Lung (tissue), 12 donors: ENCODE measurements around the gene ATP10A. TPM values are rescaled to one million over a fixed set of nuclear protein-coding genes. Genes with fewer than 3 reads are reported as not detected.

Experiments
- ATAC-seq: fragments of 200-7000 bp; cut with Tn5 transposase; one replicate; pipeline ENCODE4 v1.9.1; 2020; ENCODE audit warnings: moderate number of reproducible peaks; ENCODE audit not compliant: insufficient read depth, low FRiP score
- DNase-seq, 3 donors: peaks; one replicate each; pipeline ENCODE4 v3.0.0-alpha.2; 2013 to 2017
- H3K27ac ChIP-seq, 2 donors: one replicate each; pipeline ENCODE4 v1.5.1; 2013; ENCODE audit warnings: mild to moderate bottlenecking in 2 of 2, moderate library complexity in 2 of 2, control low read depth in 1 of 2, inconsistent platforms in 1 of 2, low read depth in 1 of 2, low read length in 1 of 2
- H3K27me3 ChIP-seq, 3 donors: one replicate each; pipeline ENCODE4 v1.5.1; 2013; ENCODE audit warnings: low read length in 2 of 3; ENCODE audit not compliant: control insufficient read depth in 3 of 3, insufficient read depth in 3 of 3
- H3K36me3 ChIP-seq, 4 donors: one replicate each; pipeline ENCODE4 v1.5.1; 2013; ENCODE audit warnings: low read length in 4 of 4, mild to moderate bottlenecking in 1 of 4, moderate library complexity in 1 of 4; ENCODE audit not compliant: control insufficient read depth in 4 of 4, insufficient read depth in 4 of 4
- H3K4me1 ChIP-seq, 5 donors: one replicate each; pipeline ENCODE4 v1.5.1; 2013; ENCODE audit warnings: low read length in 5 of 5, mild to moderate bottlenecking in 2 of 5, moderate library complexity in 1 of 5; ENCODE audit not compliant: control insufficient read depth in 5 of 5, insufficient read depth in 5 of 5
- H3K4me3 ChIP-seq: one replicate; pipeline ENCODE4 v1.5.1; 2013; ENCODE audit warnings: mild to moderate bottlenecking, control low read depth, moderate library complexity
- H3K9ac ChIP-seq, 2 donors: one replicate each; pipeline ENCODE4 v1.5.1; 2013; ENCODE audit warnings: low read length in 2 of 2, control low read depth in 1 of 2; ENCODE audit not compliant: insufficient read depth in 1 of 2
- H3K9me3 ChIP-seq, 4 donors: one replicate each; pipeline ENCODE4 v1.5.1; 2013; ENCODE audit warnings: low read length in 3 of 4, mild to moderate bottlenecking in 1 of 4, moderate library complexity in 1 of 4; ENCODE audit not compliant: control insufficient read depth in 4 of 4, insufficient read depth in 3 of 4
- CTCF ChIP-seq: IDR thresholded peaks from 2 replicates; pipeline ENCODE4 v1.5.1; 2012; ENCODE audit warnings: mild to moderate bottlenecking; ENCODE audit errors: control extremely low read depth, extremely low read depth
- WGBS, 2 donors: extraction: QIAGEN DNeasy Blood & Tissue Kit; methylation state at CpG; one replicate each; pipeline ENCODE4 v1.1.7; 2013; 5-methylcytosine and 5-hydroxymethylcytosine counted together
- polyA plus RNA-seq, 2 donors: library from polyadenylated mRNA; stranded (reverse); fragments of 200-250 nt; gene quantifications; one replicate each; pipeline ENCODE4 v1.2.1, GENCODE V29; 2013
- total RNA-seq, 2 donors: library from RNA; depleted of rRNA in 1 of 2; stranded (reverse); fragments of >200 nt in 1 of 2; gene quantifications; one replicate each; pipeline ENCODE4 v1.2.1, GENCODE V29; 2014 to 2021
- donor health status: control.
- donor health status: control.
- donor health status: Bipolar disorder and iron deficiency.
- donor health status: healthy.
- donor health status: DM: yes; HTN: yes; CAD: no.

Gene ATP10A
- total and polyA plus RNA-seq, 4 donors: 4.5 to 33.7 (median 6.2) TPM

GRCh38 chr15:25824618-25825017 lies 38.5 kb downstream of the ATP10A start:
- H3K36me3 ChIP-seq: no peaks in the 10 kb centered on the region
- H3K4me1 ChIP-seq: no peaks in the 10 kb centered on the region
- no peak for ATAC-seq
- no peaks in the 10 kb centered on the region for H3K27me3 ChIP-seq
- no peak for TF ChIP-seq CTCF
- no peak overlapping the region for H3K9ac ChIP-seq
- no peak overlapping the region for H3K4me3 ChIP-seq
- peaks cover 0 to 4% (median 1%) of the 10 kb centered on the region in 4 donors for H3K9me3 ChIP-seq
- H3K27ac ChIP-seq: no peak overlapping the region
- 73 to 74% methylated on average over 6 of the region's 6 CpGs for WGBS, 2 donors
- DNase-seq: no peak

- ATAC-seq: no peak
- no peak for TF ChIP-seq CTCF
- no peak overlapping the region for H3K9ac ChIP-seq
- H3K9me3 ChIP-seq: peaks cover 0 to 3% (median 0%) of the 10 kb centered on the region in 4 donors
- no peaks in the 10 kb centered on the region for H3K27me3 ChIP-seq
- DNase-seq: no peak
- WGBS, 2 donors: 80 to 83% methylated on average over 3 of the region's 3 CpGs
- H3K27ac ChIP-seq: no peak overlapping the region
- H3K4me1 ChIP-seq: peaks cover 0 to 4% (median 0%) of the 10 kb centered on the region in 5 donors
- no peaks in the 10 kb centered on the region for H3K36me3 ChIP-seq
- no peak overlapping the region for H3K4me3 ChIP-seq
Observed at GRCh38 chr15:25812845-25813244, 50.3 kb downstream of the ATP10A start.

GRCh38 chr15:25812073-25812472 lies 51.1 kb downstream of the ATP10A start:
- Histone ChIP-seq H3K36me3 (no peaks in the 10 kb centered on the region), H3K27me3 (no peaks in the 10 kb centered on the region), H3K9ac (no peak overlapping the region), H3K4me1 (peaks cover 0 to 4% (median 0%) of the 10 kb centered on the region in 5 donors), H3K4me3 (no peak overlapping the region), H3K9me3 (peaks cover 0 to 3% (median 0%) of the 10 kb centered on the region in 4 donors), H3K27ac (no peak overlapping the region)
- WGBS, 2 donors: 86 to 88% methylated on average over 4 of the region's 4 CpGs
- DNase-seq (no peak), ATAC-seq (no peak)
- TF ChIP-seq CTCF: no peak

GRCh38 chr15:25811481-25811906 lies 51.6 kb downstream of the ATP10A start:
- no peaks in the 10 kb centered on the region for H3K36me3 ChIP-seq
- no peaks in the 10 kb centered on the region for H3K27me3 ChIP-seq
- no peak for TF ChIP-seq CTCF
- no peak for ATAC-seq
- no peak overlapping the region for H3K4me3 ChIP-seq
- DNase-seq: no peak
- no peak overlapping the region for H3K9ac ChIP-seq
- peaks cover 0 to 4% (median 0%) of the 10 kb centered on the region in 5 donors for H3K4me1 ChIP-seq
- WGBS, 2 donors: 58 to 77% methylated on average over 9 of the region's 9 CpGs
- peaks cover 0 to 3% (median 0%) of the 10 kb centered on the region in 4 donors for H3K9me3 ChIP-seq
- no peak overlapping the region for H3K27ac ChIP-seq
